H9 (cell line): Measurements from ENCODE around the gene SHANK1. TPM values are rescaled to one million over a fixed set of nuclear protein-coding genes. Genes with fewer than 3 reads are reported as not detected.

Source experiments
- DNase-seq: peaks from one replicate; pipeline ENCODE4 v3.0.0-alpha.2; 2017
- H2AFZ ChIP-seq: one replicate; pipeline ENCODE4 v1.6.1; 2013; ENCODE audit warnings: mild to moderate bottlenecking, low read length, control low read depth, moderate library complexity
- H2AK5ac ChIP-seq: 2 replicates; pipeline ENCODE4 v1.6.1; 2013; ENCODE audit warnings: low read length, control low read depth, mixed read lengths; ENCODE audit not compliant: insufficient read length
- H2BK120ac ChIP-seq: one replicate; pipeline ENCODE4 v1.6.1; 2013; ENCODE audit warnings: low read depth, mild to moderate bottlenecking, low read length, control low read depth, inconsistent platforms; ENCODE audit not compliant: poor library complexity, severe bottlenecking
- H2BK12ac ChIP-seq: 2 replicates; pipeline ENCODE4 v1.6.1; 2013; ENCODE audit warnings: low read length, control low read depth, mixed read lengths, low read depth; ENCODE audit not compliant: insufficient read length
- H2BK15ac ChIP-seq: 2 replicates; pipeline ENCODE4 v1.6.1; 2013; ENCODE audit warnings: low read depth, low read length, control low read depth
- H2BK20ac ChIP-seq: one replicate; pipeline ENCODE4 v1.6.1; 2013; ENCODE audit warnings: low read depth, mild to moderate bottlenecking, low read length, control low read depth, inconsistent platforms; ENCODE audit not compliant: poor library complexity, severe bottlenecking
- H2BK5ac ChIP-seq: 2 replicates; pipeline ENCODE4 v1.6.1; 2013; ENCODE audit warnings: low read length, control low read depth, mixed read lengths; ENCODE audit not compliant: insufficient read length
- H3K14ac ChIP-seq: 2 replicates; pipeline ENCODE4 v1.6.1; 2013; ENCODE audit warnings: low read length, control low read depth; ENCODE audit not compliant: insufficient read depth
- H3K18ac ChIP-seq: 2 replicates; pipeline ENCODE4 v1.6.1; 2013; ENCODE audit warnings: low read depth, mild to moderate bottlenecking, mixed read lengths, low read length, control low read depth; ENCODE audit not compliant: insufficient read length
- H3K23ac ChIP-seq: 2 replicates; pipeline ENCODE4 v1.6.1; 2013; ENCODE audit warnings: low read length, control low read depth, mixed read lengths, low read depth; ENCODE audit not compliant: insufficient read length
- H3K23me2 ChIP-seq: 2 replicates; pipeline ENCODE4 v1.6.1; 2013; ENCODE audit warnings: low read depth, mild to moderate bottlenecking, mixed read lengths, low read length, control low read depth; ENCODE audit not compliant: insufficient read length, poor library complexity, severe bottlenecking
- H3K27ac ChIP-seq: 2 replicates; pipeline ENCODE4 v1.5.1; 2013; ENCODE audit warnings: low read length, control low read depth, mixed read lengths, low read depth; ENCODE audit not compliant: insufficient read length
- H3K27me3 ChIP-seq: 2 replicates; pipeline ENCODE4 v1.6.1; 2013; ENCODE audit warnings: low read length, control low read depth, inconsistent platforms; ENCODE audit not compliant: insufficient read depth
- H3K4ac ChIP-seq: 2 replicates; pipeline ENCODE4 v1.6.1; 2013; ENCODE audit warnings: low read depth, mild to moderate bottlenecking, control low read depth, inconsistent platforms, low read length, moderate library complexity
- H3K4me1 ChIP-seq: 2 replicates; pipeline ENCODE4 v1.6.1; 2013; ENCODE audit warnings: low read length, control low read depth, inconsistent platforms; ENCODE audit not compliant: insufficient read depth
- H3K4me2 ChIP-seq: 2 replicates; pipeline ENCODE4 v1.6.1; 2013; ENCODE audit warnings: low read length, control low read depth, mixed read lengths; ENCODE audit not compliant: insufficient read length, insufficient read depth
- H3K56ac ChIP-seq: 2 replicates; pipeline ENCODE4 v1.6.1; 2013; ENCODE audit warnings: low read depth, mild to moderate bottlenecking, mixed read lengths, low read length, control low read depth; ENCODE audit not compliant: insufficient read length
- H3K79me1 ChIP-seq: 2 replicates; pipeline ENCODE4 v1.6.1; 2013; ENCODE audit warnings: low read depth, mild to moderate bottlenecking, moderate library complexity, low read length, control low read depth, inconsistent platforms; ENCODE audit not compliant: insufficient read depth, poor library complexity, severe bottlenecking
- H3K79me2 ChIP-seq: 2 replicates; pipeline ENCODE4 v1.6.1; 2013; ENCODE audit warnings: low read length, control low read depth, inconsistent platforms; ENCODE audit not compliant: insufficient read depth
- H3K9ac ChIP-seq: 2 replicates; pipeline ENCODE4 v1.6.1; 2013; ENCODE audit warnings: low read length, control low read depth, mixed read lengths; ENCODE audit not compliant: insufficient read length; ENCODE audit errors: extremely low read depth
- H3K9me3 ChIP-seq: one replicate; pipeline ENCODE4 v1.6.1; 2013; ENCODE audit warnings: low read depth, low read length, inconsistent platforms; ENCODE audit not compliant: control insufficient read depth
- H3T11ph ChIP-seq: one replicate; pipeline ENCODE4 v1.6.1; 2013; ENCODE audit warnings: mild to moderate bottlenecking, low read length, control low read depth, inconsistent platforms
- H4K20me1 ChIP-seq: one replicate; pipeline ENCODE4 v1.6.1; 2013; ENCODE audit not compliant: control insufficient read depth, insufficient read length, insufficient read depth
- H4K5ac ChIP-seq: 2 replicates; pipeline ENCODE4 v1.6.1; 2013; ENCODE audit warnings: low read depth, mild to moderate bottlenecking, mixed read lengths, low read length, control low read depth; ENCODE audit not compliant: insufficient read length
- H4K8ac ChIP-seq: replicated peaks from 2 replicates; pipeline ENCODE4 v1.6.1; 2013; ENCODE audit warnings: low read length, control low read depth, mixed read lengths, low read depth; ENCODE audit not compliant: insufficient read length
- H4K91ac ChIP-seq: 2 replicates; pipeline ENCODE4 v1.6.1; 2013; ENCODE audit warnings: low read depth, mild to moderate bottlenecking, moderate library complexity, mixed read lengths, low read length, control low read depth; ENCODE audit not compliant: insufficient read length
- H3K27ac Mint-ChIP-seq, 3 experiments: 2 replicates in 2 of 3; 3 replicates in 1 of 3; pipeline ENCODE4 v1.8.0; 2020 to 2021; ENCODE audit warnings: mixed read lengths in 3 of 3, mild to moderate bottlenecking in 1 of 3, moderate library complexity in 1 of 3
- H3K27me3 Mint-ChIP-seq: 2 replicates; pipeline ENCODE4 v1.8.0; 2021; ENCODE audit warnings: low read depth, mild to moderate bottlenecking, moderate library complexity, mixed read lengths
- H3K36me3 Mint-ChIP-seq, 3 experiments: 2 replicates in 2 of 3; 3 replicates in 1 of 3; pipeline ENCODE4 v1.8.0; 2020 to 2021; ENCODE audit warnings: low read depth in 3 of 3, mixed read lengths in 3 of 3; ENCODE audit not compliant: insufficient read depth in 1 of 3
- H3K4me1 Mint-ChIP-seq, 2 experiments: 2 replicates each; pipeline ENCODE4 v1.8.0; 2020; ENCODE audit warnings: mixed read lengths in 2 of 2
- H3K4me3 Mint-ChIP-seq, 2 experiments: 2 replicates in 1 of 2; 3 replicates in 1 of 2; pipeline ENCODE4 v1.8.0; 2020 to 2021; ENCODE audit warnings: mild to moderate bottlenecking in 2 of 2, mixed read lengths in 2 of 2, moderate library complexity in 1 of 2
- H3K9me3 Mint-ChIP-seq, 2 experiments: 2 replicates in 1 of 2; 3 replicates in 1 of 2; pipeline ENCODE4 v1.8.0; 2020; ENCODE audit warnings: mild to moderate bottlenecking in 2 of 2, mixed read lengths in 2 of 2, moderate library complexity in 1 of 2
- CTCF ChIP-seq: fragments of 200-600 bp; sonication (generic); conservative IDR thresholded peaks from 3 replicates; pipeline ENCODE4 v1.8.0; 2021; ENCODE audit warnings: antibody characterized with exemption, mild to moderate bottlenecking
- WGBS: extraction: QIAGEN DNeasy Blood & Tissue Kit; methylation state at CpG from one replicate; pipeline ENCODE4 v1.1.7; 2013; ENCODE audit warnings: missing lambda C conversion rate, low lambda C conversion rate, mixed read lengths; ENCODE audit not compliant: insufficient read length; ENCODE audit errors: extremely low coverage; 5-methylcytosine and 5-hydroxymethylcytosine counted together
- total RNA-seq: library from RNA; stranded (reverse); gene quantifications from 2 replicates; pipeline ENCODE4 v1.2.1, GENCODE V29; 2021

Gene SHANK1
- total RNA-seq, 1 experiment from 2014 or later: 1.7 TPM

DNA sequence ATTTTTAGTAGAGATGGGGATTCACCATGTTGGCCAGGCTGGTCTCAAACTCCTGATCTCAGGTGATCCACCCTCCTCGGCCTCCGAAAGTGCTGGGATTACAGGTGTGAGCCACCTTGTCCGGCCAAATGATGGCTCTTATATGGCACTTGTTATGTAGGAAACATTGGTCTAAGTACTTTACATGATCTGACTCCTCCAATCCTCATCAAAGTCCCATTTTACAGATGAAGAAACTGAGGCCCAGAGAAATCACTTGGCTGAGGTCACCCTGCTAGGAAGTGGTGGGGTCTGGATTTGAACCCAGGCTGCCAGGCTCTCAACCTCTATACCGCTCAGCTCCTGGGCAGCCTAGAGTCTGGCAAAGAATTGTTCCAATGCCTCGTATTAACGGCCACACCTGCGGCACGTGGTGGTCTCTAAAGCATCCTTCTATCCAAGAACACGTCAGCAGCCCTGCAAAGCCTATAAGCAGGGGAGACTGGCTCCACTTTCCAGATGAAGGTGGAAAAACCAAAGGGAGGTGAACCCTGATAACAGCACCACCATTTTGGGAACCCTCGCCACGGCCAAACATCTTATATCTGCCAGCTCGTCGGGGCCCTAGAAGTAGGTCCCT, 18.1 kb downstream of the SHANK1 start:
- H4K8ac ChIP-seq: no peak overlapping the region
- Mint-ChIP-seq H3K27ac (no peak overlapping the region), H3K36me3 (no peaks in the 10 kb centered on the region), H3K4me3 (no peak overlapping the region), H3K4me1 (peaks cover 6 to 16% of the 10 kb centered on the region in 2 experiments), H3K27me3 (peaks cover 84% of the 10 kb centered on the region), H3K9me3 (no peaks in the 10 kb centered on the region)
- no peaks in the 10 kb centered on the region for H4K20me1 ChIP-seq
- H2BK20ac ChIP-seq: no peak overlapping the region
- H2BK12ac ChIP-seq: no peak overlapping the region
- no peak overlapping the region for H3T11ph ChIP-seq
- H3K56ac ChIP-seq: no peak overlapping the region
- no peaks in the 10 kb centered on the region for H3K79me2 ChIP-seq
- DNase-seq: no peak
- no peak overlapping the region for H2BK120ac ChIP-seq
- no peak overlapping the region for H2AFZ ChIP-seq
- no peaks in the 10 kb centered on the region for H3K9me3 ChIP-seq
- H2BK5ac ChIP-seq: no peak overlapping the region
- no peak overlapping the region for H3K18ac ChIP-seq
- 0 out of 2 replicates have a peak, but pooled peaks cover 3% of the 10 kb centered on the region for H3K4me1 ChIP-seq
- no peaks in the 10 kb centered on the region for H3K23me2 ChIP-seq
- no CpG with 5 or more reads among the region's 13 CpGs for WGBS
- no peak overlapping the region for H2BK15ac ChIP-seq
- H3K14ac ChIP-seq: no peak overlapping the region
- no peak overlapping the region for H3K4ac ChIP-seq
- no peak for TF ChIP-seq CTCF
- peaks cover 17% of the 10 kb centered on the region; the same call in 1 of the 2 replicates for H3K27me3 ChIP-seq
- H3K79me1 ChIP-seq: no peaks in the 10 kb centered on the region
- no peak overlapping the region for H4K91ac ChIP-seq
- no peak overlapping the region for H3K27ac ChIP-seq
- H3K4me2 ChIP-seq: no peak overlapping the region
- no peak overlapping the region for H3K23ac ChIP-seq
- H2AK5ac ChIP-seq: no peak overlapping the region
- H4K5ac ChIP-seq: no peak overlapping the region
- no peak overlapping the region for H3K9ac ChIP-seq
